K562 (cell line): Measurements from ENCODE around the gene PDE8A. TPM values are rescaled to one million over a fixed set of nuclear protein-coding genes. Genes with fewer than 3 reads are reported as not detected.
A peak's percentile ranks its signal among the peaks of the same experiment; 100 is the strongest.

ENCODE experiments used
- CBX2 ChIP-seq: fragments of 200-600 bp; sonication (generic); IDR thresholded peaks from one replicate; pipeline ENCODE4 v1.6.1; 2012; ENCODE audit warnings: mild to moderate bottlenecking, low read length, inconsistent platforms; ENCODE audit not compliant: insufficient read depth, poor library complexity, severe bottlenecking
- CEBPB ChIP-seq: fragments of 450-650 bp; IDR thresholded peaks from 2 replicates; pipeline ENCODE4 v1.6.1; 2016; ENCODE audit warnings: missing genetic modification characterization, missing compliant biosample characterization
- CREB1 ChIP-seq, 2 experiments: sonication (generic) in 1 of 2; formaldehyde crosslinking in 1 of 2; IDR thresholded peaks; 2 replicates each; pipeline versions ENCODE4 v1.6.1 to v1.8.0; 2012 to 2022; ENCODE audit warnings: inconsistent platforms in 1 of 2, mild to moderate bottlenecking in 1 of 2, missing genetic modification reagents in 1 of 2, moderate library complexity in 1 of 2
- CXXC5 ChIP-seq: fragments of 250-450 bp; sonication (Bioruptor Pico); IDR thresholded peaks from 2 replicates; pipeline ENCODE4 v1.8.0; 2022; ENCODE audit warnings: inconsistent platforms, mild to moderate bottlenecking, moderate library complexity
- DPF2 ChIP-seq: fragments of 450-650 bp; IDR thresholded peaks from 2 replicates; pipeline ENCODE4 v1.6.1; 2016
- ID3 ChIP-seq, 2 experiments: fragments of 250-450 bp in 1 of 2; fragments of 450-650 bp in 1 of 2; sonication (Bioruptor Pico) in 1 of 2; IDR thresholded peaks; 2 replicates each; pipeline versions ENCODE4 v1.6.1 to v1.8.0; 2016 to 2021; ENCODE audit warnings: mild to moderate bottlenecking in 2 of 2, moderate library complexity in 2 of 2, missing compliant biosample characterization in 1 of 2, missing genetic modification characterization in 1 of 2
- KAT2B ChIP-seq: IDR thresholded peaks from one replicate; pipeline ENCODE4 v1.6.1; 2012; ENCODE audit warnings: low read depth, mild to moderate bottlenecking, control low read depth, inconsistent platforms, low read length, moderate library complexity
- NR2F6 ChIP-seq: fragments of 450-650 bp; formaldehyde crosslinking; IDR thresholded peaks from 2 replicates; pipeline ENCODE4 v1.4.0; 2020; ENCODE audit warnings: mild to moderate bottlenecking
- PBX2 ChIP-seq, 2 experiments: IDR thresholded peaks in 1 of 2; conservative IDR thresholded peaks in 1 of 2; 2 replicates each; pipeline ENCODE4 v1.6.1; 2016; ENCODE audit warnings: low read depth in 2 of 2, mild to moderate bottlenecking in 1 of 2, missing compliant biosample characterization in 1 of 2, missing genetic modification characterization in 1 of 2, moderate library complexity in 1 of 2
- RAD21 ChIP-seq, 2 experiments: fragments of 250-450 bp in 1 of 2; fragments of 450-650 bp in 1 of 2; sonication (Bioruptor Pico) in 1 of 2; formaldehyde crosslinking in 1 of 2; IDR thresholded peaks in 1 of 2; conservative IDR thresholded peaks in 1 of 2; 2 replicates each; pipeline versions ENCODE4 v1.4.0 to v1.8.0; 2020 to 2022; ENCODE audit warnings: mild to moderate bottlenecking in 2 of 2, moderate library complexity in 1 of 2
- RBM22 ChIP-seq: fragments of 200-400 bp; formaldehyde crosslinking; IDR thresholded peaks from 2 replicates; pipeline ENCODE4 v1.6.1; 2018; ENCODE audit warnings: low read length, low read depth; ENCODE audit not compliant: poor library complexity, severe bottlenecking
- RNF2 ChIP-seq: sonication (generic); IDR thresholded peaks from 2 replicates; pipeline ENCODE4 v1.6.1; 2016
- SMC3 ChIP-seq: conservative IDR thresholded peaks from 2 replicates; pipeline ENCODE4 v1.6.1; 2011; ENCODE audit warnings: low read depth, low read length, improper control_type of control experiment; ENCODE audit not compliant: insufficient read depth
- TRIM24 ChIP-seq, 2 experiments: fragments of 450-650 bp; IDR thresholded peaks; 2 replicates each; pipeline ENCODE4 v1.6.1; 2016
- YY1 ChIP-seq, 3 experiments: IDR thresholded peaks; 2 replicates each; pipeline ENCODE4 v1.6.1; 2011; ENCODE audit warnings: low read length in 2 of 3, mild to moderate bottlenecking in 2 of 3, moderate library complexity in 2 of 3, borderline replicate concordance in 1 of 3, control low read depth in 1 of 3, low read depth in 1 of 3; ENCODE audit not compliant: insufficient read depth in 3 of 3, insufficient replicate concordance in 2 of 3, control insufficient read depth in 1 of 3, insufficient read length in 1 of 3; ENCODE audit errors: extremely low read depth in 1 of 3
- ZFX ChIP-seq: sonication (generic); formaldehyde crosslinking; IDR thresholded peaks from 2 replicates; pipeline ENCODE4 v1.8.0; 2022; ENCODE audit warnings: mild to moderate bottlenecking, missing genetic modification reagents, moderate library complexity
- ZNF280B ChIP-seq: fragments of 250-450 bp; sonication (Bioruptor Pico); IDR thresholded peaks from 2 replicates; pipeline ENCODE4 v1.5.1; 2021; ENCODE audit warnings: mild to moderate bottlenecking
- ZSCAN29 ChIP-seq: fragments of 450-650 bp; IDR thresholded peaks from 2 replicates; pipeline ENCODE4 v1.6.1; 2017
- polyA plus RNA-seq, 8 experiments: library from polyadenylated mRNA; depleted of rRNA in 4 of 8; stranded (reverse) in 5 of 8; unstranded in 3 of 8; fragments of >200 nt; fragmentation: Nextera tagmentation in 2 of 8; fragmentation: Illumina TruSeq in 1 of 8; extraction: Ambion mirVana in 2 of 8; extraction: Trizol in 1 of 8; gene quantifications; 2 replicates each; pipeline versions ENCODE4 v1.2.1 to v1.2.3, GENCODE V29; 2011 to 2014; ENCODE audit warnings: inconsistent platforms in 1 of 8, missing spikeins in 1 of 8
- total RNA-seq, 7 experiments: library from RNA; depleted of rRNA in 6 of 7; stranded (reverse); fragments of >200 nt in 6 of 7; fragmentation: Illumina TruSeq in 2 of 7; extraction: Trizol in 2 of 7; gene quantifications; 2 replicates each; pipeline versions ENCODE4 v1.2.1 to v1.2.3, GENCODE V29; 2011 to 2021; ENCODE audit warnings: low replicate concordance in 1 of 7
- TF ChIP-seq, protein P1 (sequence below): fragments of 250-450 bp; sonication (Bioruptor Pico); IDR thresholded peaks from 2 replicates; pipeline ENCODE4 v1.8.0; 2021; ENCODE audit warnings: borderline replicate concordance, mild to moderate bottlenecking, moderate library complexity; ENCODE audit not compliant: poor library complexity, severe bottlenecking

Gene PDE8A
- total and polyA plus RNA-seq, 9 of the 15 experiments (the other 6 are each of a cell fraction or from before 2014, with no cell fraction given): 5.9 to 40.3 (median 19.8) TPM

DNA sequence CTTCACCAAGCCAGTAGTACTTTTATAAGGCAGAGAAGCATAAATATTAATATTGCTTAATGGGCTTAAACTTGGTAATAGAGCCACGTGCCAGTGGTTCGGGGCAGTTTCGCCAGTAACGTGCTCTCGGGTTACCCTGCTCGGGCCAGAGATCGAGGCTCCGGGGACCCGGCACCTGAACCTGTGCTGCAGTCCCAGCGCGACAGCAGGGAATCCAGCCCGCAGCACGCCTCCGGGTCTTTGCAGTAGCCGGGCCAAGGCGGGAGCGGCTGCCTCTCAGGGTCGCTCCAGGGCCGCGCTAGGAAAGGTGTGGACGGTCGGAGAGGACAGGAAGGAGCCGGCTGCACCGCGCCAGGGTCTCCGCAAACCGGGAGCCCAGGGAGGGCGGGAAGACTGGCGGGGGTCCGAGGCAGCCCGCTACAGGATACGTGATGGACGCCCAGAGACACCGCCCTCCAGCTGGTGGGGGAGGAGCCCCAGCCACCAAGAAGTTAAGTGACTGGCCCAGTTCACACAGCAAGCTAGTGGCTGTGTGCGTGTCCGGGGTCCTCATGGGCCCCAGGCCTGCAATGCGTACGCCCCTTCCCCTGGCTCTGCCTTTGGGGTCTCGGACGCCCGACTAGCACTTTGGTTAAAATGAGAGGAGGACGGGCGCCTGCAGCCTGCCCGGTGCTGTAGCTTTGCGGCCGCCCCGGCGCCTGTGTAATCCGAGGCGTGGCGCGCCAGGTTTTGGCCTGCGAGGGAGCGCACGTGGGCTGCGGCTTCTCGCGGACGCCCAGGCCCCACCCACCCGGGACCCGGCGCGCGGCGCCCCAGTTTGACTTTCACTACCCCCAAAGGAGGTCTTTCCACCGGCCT lies 1.2 kb upstream of the PDE8A start (continued):
- peak; percentile 24; the same call in 1 of the 2 replicates for TF ChIP-seq CREB1 (IDR thresholded peaks at IDR 0.05)
- TF ChIP-seq CREB1 (CRISPR knock-in tag; IDR thresholded peaks at IDR 0.05): 0 out of 2 replicates have a peak, but pooled peaks have one; percentile 51
- peak; percentile 29; the same call in 1 of the 2 replicates for TF ChIP-seq SMC3
- TF ChIP-seq CEBPB (tag): no peak
- TF ChIP-seq RNF2: peak; percentile 61
- no peak for TF ChIP-seq ID3 (CRISPR knock-in tag; IDR thresholded peaks at IDR 0.05)
- TF ChIP-seq ID3 (tag; IDR thresholded peaks at IDR 0.05): 0 out of 2 replicates have a peak, but pooled peaks have one; percentile 41
- TF ChIP-seq NR2F6 (CRISPR knock-in tag): no peak
- 0 out of 2 replicates have a peak, but pooled peaks have one; percentile 44 for TF ChIP-seq ZSCAN29
- peak in 1 of 2 experiments; percentile 12; a peak in 1 of 4 replicates for TF ChIP-seq RAD21 (CRISPR knock-in tag; conservative IDR thresholded peaks at IDR 0.05 in 1 of 2, IDR thresholded peaks at IDR 0.05 in 1 of 2)
- TF ChIP-seq RBM22: peak; percentile 8
- no peak for TF ChIP-seq KAT2B
- no peak for TF ChIP-seq CBX2
- no peak for TF ChIP-seq DPF2
- TF ChIP-seq CXXC5 (CRISPR knock-in tag): peak; percentile 70
- TF ChIP-seq TRIM24 (IDR thresholded peaks at IDR 0.05): peak in 1 of 2 experiments; percentile 47; a peak in 2 of 4 replicates
- peak in 2 of 3 experiments; percentile 51 to 61 for TF ChIP-seq YY1 (IDR thresholded peaks at IDR 0.05; ENCODE audit: borderline replicate concordance in 1 of 3, control insufficient read depth in 1 of 3, extremely low read depth in 1 of 3, insufficient read depth in 3 of 3, insufficient read length in 1 of 3, insufficient replicate concordance in 2 of 3, low read depth in 1 of 3, low read length in 2 of 3)
- peak; percentile 50 for TF ChIP-seq ZFX (CRISPR knock-in tag)
- TF ChIP-seq, protein P1, sequence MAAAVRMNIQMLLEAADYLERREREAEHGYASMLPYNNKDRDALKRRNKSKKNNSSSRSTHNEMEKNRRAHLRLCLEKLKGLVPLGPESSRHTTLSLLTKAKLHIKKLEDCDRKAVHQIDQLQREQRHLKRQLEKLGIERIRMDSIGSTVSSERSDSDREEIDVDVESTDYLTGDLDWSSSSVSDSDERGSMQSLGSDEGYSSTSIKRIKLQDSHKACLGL: peak; percentile 98
- TF ChIP-seq PBX2 (CRISPR knock-in tag; IDR thresholded peaks at IDR 0.05; ENCODE audit: low read depth): no peak
- TF ChIP-seq PBX2 (tag; conservative IDR thresholded peaks at IDR 0.05; ENCODE audit: low read depth): peak; percentile 29; the same call in 1 of the 2 replicates
- TF ChIP-seq ZNF280B (CRISPR knock-in tag): no peak
